ENCODE measurements around the gene MEGF11.
"Not testable (repeated sequence)": the region's sequence is repeated elsewhere in the genome, so short reads cannot be mapped to it uniquely, and the experiment has no call there.

MEGF11 gene

GRCh38 chr15:65912235-65912634 lies 341.3 kb downstream of the MEGF11 start:
- DNase-seq = no peak

DNA sequence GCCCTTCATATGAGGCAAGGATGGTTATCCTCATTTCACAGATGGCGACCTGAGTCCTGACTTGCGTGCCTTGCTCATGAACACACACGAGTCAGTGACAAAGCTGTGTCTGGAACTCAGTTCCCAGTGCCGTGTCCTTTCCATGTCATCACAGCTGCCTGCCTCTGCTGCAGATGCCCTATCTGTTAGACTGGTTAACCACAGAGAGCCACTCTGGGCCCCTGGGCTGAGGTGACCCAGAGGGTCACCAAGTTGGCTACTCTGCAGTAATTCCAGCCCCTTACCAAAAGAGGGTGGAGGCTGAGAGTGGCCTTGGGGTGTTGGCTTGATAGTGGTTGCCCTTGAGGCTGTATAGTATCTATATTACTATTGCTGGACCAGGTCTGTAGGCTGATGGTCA lies 343.2 kb downstream of the MEGF11 start:
- DNase-seq = no peak

DNA sequence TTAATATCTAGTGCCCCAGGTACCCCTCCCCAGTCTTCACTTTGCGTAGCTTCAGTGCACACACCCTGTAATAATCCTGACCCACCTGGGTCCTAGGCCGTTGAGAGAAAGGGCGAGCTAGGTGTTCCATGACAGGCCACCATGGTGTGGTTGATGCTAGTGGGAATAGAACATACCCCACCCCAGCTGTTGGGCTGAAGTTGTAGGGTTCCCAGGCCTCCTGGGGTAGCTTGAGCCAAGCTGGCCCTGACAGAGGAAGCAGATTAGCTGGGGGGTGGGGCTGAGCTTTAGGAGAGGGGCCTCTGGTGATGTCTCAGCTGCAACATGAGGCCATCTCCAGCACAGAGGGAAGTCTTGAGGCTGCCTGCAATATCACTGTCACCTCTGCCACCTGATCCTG lies 343.7 kb downstream of the MEGF11 start:
- DNase-seq = no peak

DNA sequence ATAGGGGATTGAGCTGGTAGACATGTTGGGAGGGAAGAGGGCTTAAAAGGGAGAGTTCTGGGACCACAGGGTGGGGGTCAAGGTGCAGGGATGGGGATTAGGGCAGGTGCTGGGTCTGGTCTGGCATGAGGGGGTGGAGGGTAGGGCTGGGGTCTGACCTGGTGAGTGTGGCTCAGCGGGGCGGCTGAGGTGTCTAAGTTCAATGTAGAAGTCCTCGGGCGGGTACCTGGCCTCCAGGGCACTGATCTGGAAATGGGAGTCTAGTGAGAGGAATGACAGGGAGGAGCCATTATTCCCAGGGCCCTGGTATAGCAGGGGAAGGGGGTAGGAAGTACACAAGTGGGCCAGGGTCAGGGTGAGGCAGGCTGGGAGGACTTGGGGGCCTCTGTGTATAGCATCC lies 344.7 kb downstream of the MEGF11 start:
- no peak for DNase-seq

- no peak for DNase-seq
These were observed 345.9 kb downstream of the MEGF11 start for GRCh38 chr15:65907661-65908060.

- no peak for DNase-seq
These were observed 347.2 kb downstream of the MEGF11 start for GRCh38 chr15:65906396-65906795.

DNA sequence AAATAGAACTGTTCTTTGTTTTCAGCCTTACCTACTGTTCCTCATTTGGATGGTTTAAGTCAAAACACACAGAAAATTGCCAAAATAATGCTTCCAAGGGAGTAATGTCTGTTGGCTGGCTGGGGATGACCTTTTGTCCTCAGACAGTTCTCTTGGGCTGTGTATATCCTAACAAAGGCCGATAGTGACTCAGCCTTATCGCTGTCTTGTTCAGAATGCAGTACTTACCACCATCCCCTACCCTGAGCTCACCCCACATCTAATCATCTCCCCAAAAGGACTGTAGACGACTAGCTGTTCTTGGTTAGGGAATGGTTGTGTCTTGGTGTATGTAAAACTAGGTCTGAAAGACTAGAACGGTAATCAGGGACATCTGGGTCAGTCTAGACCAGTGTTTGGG lies 349.2 kb downstream of the MEGF11 start:
- DNase-seq = no peak

- DNase-seq = no peak
These were observed 350.1 kb downstream of the MEGF11 start for GRCh38 chr15:65903296-65904073.

DNA sequence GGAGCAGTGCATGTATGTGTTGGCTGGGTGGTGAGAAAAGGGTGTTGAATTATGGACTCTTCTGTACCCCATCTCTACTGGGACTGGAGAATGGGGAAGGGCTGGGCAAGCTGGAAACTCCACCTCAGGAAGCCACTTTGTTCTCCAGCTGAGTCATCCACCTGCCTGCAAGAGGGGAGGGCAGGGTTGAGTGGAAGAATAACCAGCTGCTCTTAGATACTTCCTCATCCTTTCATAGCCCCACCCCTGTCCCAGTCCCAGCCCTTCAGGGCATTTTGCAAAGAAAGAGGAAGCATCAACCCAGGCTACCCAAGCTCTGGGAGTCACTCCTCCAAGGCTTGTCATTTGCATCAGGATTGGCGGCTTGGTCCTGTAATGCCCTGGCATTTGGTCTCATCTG lies 351.2 kb downstream of the MEGF11 start:
- peak; percentile 84 to 92 (median 90) for DNase-seq

GRCh38 chr15:65901836-65902235 lies 351.7 kb downstream of the MEGF11 start:
- DNase-seq = no peak

- DNase-seq = no peak
These were observed 352.2 kb downstream of the MEGF11 start for GRCh38 chr15:65901336-65901735.

GRCh38 chr15:65900488-65900887 lies 353.1 kb downstream of the MEGF11 start:
- DNase-seq = peak in 2 of 4 experiments; percentile 8 to 13

DNA sequence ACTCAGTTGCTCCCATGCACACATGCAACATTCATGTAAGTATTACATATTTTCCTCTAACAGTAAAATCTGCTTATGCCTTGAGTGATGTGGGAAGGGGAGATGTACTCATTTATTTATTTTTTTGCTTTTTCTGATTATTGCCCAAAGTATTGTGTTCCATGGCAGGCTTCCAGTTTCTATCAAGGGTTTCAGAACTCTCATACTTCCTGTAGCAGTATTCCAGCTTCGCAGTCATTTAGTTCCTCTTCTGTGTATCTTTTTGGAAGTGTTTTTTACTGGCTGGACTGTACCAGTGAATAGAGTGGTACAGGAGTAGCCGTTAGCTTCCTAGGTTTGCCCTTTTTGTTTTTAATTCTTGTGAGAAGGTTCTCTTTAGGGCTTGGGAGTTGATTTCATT lies 357.3 kb downstream of the MEGF11 start:
- peak in 3 of 4 experiments; percentile 29 to 56 (median 44) for DNase-seq

- DNase-seq = no peak
These were observed 360.5 kb downstream of the MEGF11 start for GRCh38 chr15:65893060-65893459.

- DNase-seq = no peak
These were observed 364.6 kb downstream of the MEGF11 start for GRCh38 chr15:65888981-65889380.

DNA sequence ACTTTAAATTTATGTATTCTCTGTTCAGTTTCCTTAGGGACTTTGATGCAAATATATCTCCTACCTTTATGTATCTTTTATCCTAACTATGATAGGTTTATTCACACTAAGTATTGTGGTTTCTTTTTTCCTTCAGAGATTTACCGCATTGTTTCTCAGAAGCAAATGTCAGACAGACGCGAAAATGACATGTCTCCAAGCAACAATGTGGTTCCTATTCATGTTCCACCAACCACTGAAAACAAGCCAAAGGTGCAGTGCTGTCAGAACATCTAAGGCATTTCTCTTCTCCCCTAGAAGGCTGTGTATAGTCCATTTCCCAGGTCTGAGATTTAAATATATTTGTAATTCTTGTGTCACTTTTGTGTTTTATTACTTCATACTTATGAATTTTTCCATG lies 366.0 kb downstream of the MEGF11 start:
- DNase-seq = no peak

DNA sequence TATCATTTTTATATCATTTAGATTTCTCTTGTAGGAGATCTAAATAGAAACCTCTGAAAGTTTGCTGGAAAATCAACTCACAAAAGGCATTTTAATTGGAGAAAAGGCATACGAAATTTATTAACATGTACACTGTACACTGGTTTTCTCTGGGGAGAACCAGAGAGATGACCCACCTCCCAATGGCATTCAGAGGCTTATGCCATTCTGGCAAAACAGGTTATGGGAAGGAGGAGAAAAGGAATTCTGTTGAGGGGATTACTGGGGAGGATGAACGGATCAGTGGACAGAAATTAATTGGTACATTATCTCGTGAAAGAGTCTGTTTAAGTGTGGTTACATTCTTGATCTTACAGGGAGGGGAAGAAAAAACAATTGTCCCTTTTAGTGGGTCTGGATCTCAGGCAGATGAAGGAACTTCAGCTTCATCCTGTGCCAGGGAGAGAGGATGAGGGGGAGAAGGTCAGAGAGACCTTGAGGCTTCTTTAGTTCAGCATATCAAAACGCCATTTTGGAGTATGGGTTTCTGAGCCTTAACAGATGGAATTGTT lies 367.8 kb downstream of the MEGF11 start:
- no peak for DNase-seq

GRCh38 chr15:65884511-65884910 lies 369.0 kb downstream of the MEGF11 start:
- DNase-seq = no peak

DNA sequence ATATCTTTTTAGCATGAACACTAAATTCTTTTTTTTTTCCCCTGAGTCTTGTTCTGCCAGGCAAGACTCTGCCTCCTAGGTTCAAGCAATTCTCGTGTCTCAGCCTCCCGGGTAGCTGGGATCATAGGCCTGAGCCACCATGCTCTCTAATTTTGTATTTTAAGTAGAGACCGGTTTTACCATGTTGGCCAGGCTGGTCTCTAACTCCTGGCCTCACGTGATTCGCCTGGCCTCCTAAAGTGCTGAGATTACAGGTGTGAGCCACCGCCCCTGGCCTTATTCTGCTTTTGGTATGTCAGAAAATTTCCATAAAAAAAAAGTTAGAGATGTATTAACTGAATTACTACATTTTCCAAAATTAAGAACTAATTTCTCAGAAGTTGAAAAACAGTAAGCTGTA lies 370.0 kb downstream of the MEGF11 start:
- no peak for DNase-seq

DNA sequence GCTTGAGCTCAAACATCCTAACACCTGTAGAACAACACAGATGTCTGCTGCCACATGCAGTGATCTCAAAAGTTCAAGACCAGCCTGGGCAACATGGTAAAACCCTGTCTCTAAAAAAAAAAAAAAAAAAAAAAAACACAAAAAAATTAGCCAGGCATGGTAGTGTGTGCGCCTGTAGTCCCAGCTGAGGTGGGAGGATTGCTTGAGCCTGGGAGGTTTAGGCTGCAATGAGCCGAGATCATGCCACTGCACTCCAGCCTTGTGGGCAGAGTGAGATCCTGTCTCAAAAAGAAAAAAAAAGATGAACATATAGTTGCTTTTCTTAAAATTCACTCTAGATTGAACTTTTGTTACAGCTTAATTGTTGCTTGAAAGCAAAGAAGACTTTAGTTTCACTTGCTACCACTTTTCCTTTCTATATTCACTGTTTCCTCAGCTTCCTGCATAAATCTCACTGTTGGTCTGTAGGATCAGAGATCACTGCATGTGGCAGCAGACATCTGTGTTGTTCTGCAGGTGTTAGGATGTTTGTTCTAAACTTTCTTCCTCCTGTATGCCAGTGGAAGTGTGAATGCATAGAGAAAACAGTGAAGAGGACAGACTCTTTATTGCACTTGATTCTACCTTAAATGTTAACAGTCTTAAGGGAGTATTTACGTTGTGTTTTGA lies 371.6 kb downstream of the MEGF11 start:
- no peak for DNase-seq

- no peak for DNase-seq
These were observed 375.8 kb downstream of the MEGF11 start for GRCh38 chr15:65877749-65878148.

GRCh38 chr15:65875458-65875857 lies 378.1 kb downstream of the MEGF11 start:
- no peak for DNase-seq

- peak in 2 of 4 experiments; percentile 13 to 30 for DNase-seq
These were observed 380.3 kb downstream of the MEGF11 start for GRCh38 chr15:65873256-65873655.

- DNase-seq = not testable (repeated sequence)
These were observed 381.0 kb downstream of the MEGF11 start for GRCh38 chr15:65872596-65872995.

All from suppressor macrophage (primary cell).